ENCODE data around the gene KLHL15. TPM values are rescaled to one million over a fixed set of nuclear protein-coding genes. Genes with fewer than 3 reads are reported as not detected.

Gene KLHL15
- polyA plus RNA-seq, 3 donors: 3.2 to 24.4 (median 3.9) TPM

- Histone ChIP-seq H4K20me1 (ENCODE audit: insufficient read depth, low read length) (no peaks in the 10 kb centered on the region), H3K27me3 (ENCODE audit: control insufficient read depth in 2 of 2, insufficient read depth in 2 of 2, low read length in 2 of 2) (peaks cover 0 to 21% of the 10 kb centered on the region in 2 donors), H3K4me1 (ENCODE audit: control insufficient read depth in 1 of 2, insufficient read depth in 2 of 2, low read length in 2 of 2) (no peaks in the 10 kb centered on the region), H3K9me3 (replicated peaks in 1 of 2; ENCODE audit: control insufficient read depth in 1 of 2, insufficient read depth in 1 of 2, low read length in 2 of 2) (no peaks in the 10 kb centered on the region), H3K36me3 (replicated peaks in 1 of 2; ENCODE audit: control insufficient read depth in 1 of 2, insufficient read depth in 2 of 2, low read length in 2 of 2) (no peaks in the 10 kb centered on the region), H3K27ac (ENCODE audit: low read depth in 1 of 2, low read length in 2 of 2) (no peak overlapping the region), H2AFZ (ENCODE audit: insufficient read depth, low read depth, low read length, poor library complexity, severe bottlenecking) (no peak overlapping the region), H3K4me3 (replicated peaks in 1 of 3; ENCODE audit: low read depth in 2 of 3, low read length in 3 of 3) (no peak overlapping the region), H3K9ac (ENCODE audit: insufficient read depth, low read length, poor library complexity, severe bottlenecking) (no peak overlapping the region), H3K4me2 (replicated peaks; ENCODE audit: extremely low read depth, low read length, poor library complexity, severe bottlenecking) (no peak overlapping the region), H3K79me2 (ENCODE audit: insufficient read depth, low read length) (no peaks in the 10 kb centered on the region)
- no CpG with 5 or more reads among the region's 5 CpGs for WGBS (ENCODE audit: insufficient coverage)
- no peak overlapping the region for H3K4me3 Mint-ChIP-seq
- H3K9me3 Mint-ChIP-seq: peaks cover 0 to 19% (median 1%) of the 10 kb centered on the region in 7 donors
- no peak for DNase-seq
- H3K27me3 Mint-ChIP-seq (ENCODE audit: low read depth in 3 of 3): peaks cover 0 to 88% (median 0%) of the 10 kb centered on the region in 3 donors
- intact Hi-C loops (cut with micrococcal nuclease): no loop called here
- H3K4me1 Mint-ChIP-seq: no peaks in the 10 kb centered on the region
- no peaks in the 10 kb centered on the region for H3K36me3 Mint-ChIP-seq
- no peak overlapping the region for H3K27ac Mint-ChIP-seq
- TF ChIP-seq CTCF (IDR thresholded peaks at IDR 0.05): no peak
These were observed 7.5 kb upstream of the KLHL15 start for GRCh38 chrX:24034485-24034884.

GRCh38 chrX:24030597-24030996 is 3.6 kb upstream of the KLHL15 start:
- no peak for TF ChIP-seq CTCF (IDR thresholded peaks at IDR 0.05)
- Histone ChIP-seq H3K4me1 (ENCODE audit: control insufficient read depth in 1 of 2, insufficient read depth in 2 of 2, low read length in 2 of 2) (no peaks in the 10 kb centered on the region), H3K9me3 (replicated peaks in 1 of 2; ENCODE audit: control insufficient read depth in 1 of 2, insufficient read depth in 1 of 2, low read length in 2 of 2) (peaks cover 0 to 4% of the 10 kb centered on the region in 2 donors), H3K79me2 (ENCODE audit: insufficient read depth, low read length) (no peaks in the 10 kb centered on the region), H4K20me1 (ENCODE audit: insufficient read depth, low read length) (no peaks in the 10 kb centered on the region), H2AFZ (ENCODE audit: insufficient read depth, low read depth, low read length, poor library complexity, severe bottlenecking) (no peak overlapping the region), H3K4me2 (replicated peaks; ENCODE audit: extremely low read depth, low read length, poor library complexity, severe bottlenecking) (no peak overlapping the region), H3K27me3 (ENCODE audit: control insufficient read depth in 2 of 2, insufficient read depth in 2 of 2, low read length in 2 of 2) (peaks cover 0 to 24% of the 10 kb centered on the region in 2 donors), H3K36me3 (replicated peaks in 1 of 2; ENCODE audit: control insufficient read depth in 1 of 2, insufficient read depth in 2 of 2, low read length in 2 of 2) (no peaks in the 10 kb centered on the region), H3K9ac (ENCODE audit: insufficient read depth, low read length, poor library complexity, severe bottlenecking) (no peak overlapping the region), H3K27ac (ENCODE audit: low read depth in 1 of 2, low read length in 2 of 2) (no peak overlapping the region), H3K4me3 (replicated peaks in 1 of 3; ENCODE audit: low read depth in 2 of 3, low read length in 3 of 3) (no peak overlapping the region)
- Mint-ChIP-seq H3K4me1 (no peaks in the 10 kb centered on the region), H3K9me3 (peaks cover 0 to 26% (median 1%) of the 10 kb centered on the region in 7 donors), H3K36me3 (no peaks in the 10 kb centered on the region), H3K27ac (peak overlapping the region in 1 of 7 donors; percentile 26), H3K27me3 (ENCODE audit: low read depth in 3 of 3) (peaks cover 0 to 78% (median 0%) of the 10 kb centered on the region in 3 donors), H3K4me3 (no peak overlapping the region)
- intact Hi-C loops (cut with micrococcal nuclease): no loop called here
- no CpG with 5 or more reads among the region's 5 CpGs for WGBS (ENCODE audit: insufficient coverage)
- no peak for DNase-seq
